ENCODE measurements around the gene ANK2. TPM values are rescaled to one million over a fixed set of nuclear protein-coding genes. Genes with fewer than 3 reads are reported as not detected.

The ANK2 gene
- total RNA-seq, 1 donor from 2014 or later = 14.0 TPM

DNA sequence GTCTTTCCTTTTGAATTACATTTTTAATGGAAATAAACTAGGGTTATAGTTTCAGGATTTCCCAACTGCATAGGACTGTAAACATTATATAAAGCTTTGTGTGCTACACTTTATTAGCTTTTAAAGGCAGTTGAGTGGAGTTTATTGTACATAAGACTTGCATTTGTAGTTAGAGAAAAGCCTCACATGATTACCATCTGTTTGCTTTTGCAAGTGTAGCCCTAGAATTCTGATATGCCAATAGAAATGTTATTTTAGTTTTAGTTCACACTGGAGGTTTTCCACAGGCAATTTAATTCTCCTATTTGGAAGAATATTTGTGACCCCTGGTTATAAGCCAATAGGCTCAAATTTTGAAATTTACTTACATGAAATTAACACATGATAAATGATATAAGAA lies 41.3 kb upstream of the ANK2 start:
- no peak overlapping the region for H3K27ac ChIP-seq
- intact Hi-C loops (cut with DNase I) = no loop called here
- DNase-seq = no peak
- H3K4me3 ChIP-seq = no peak overlapping the region
- H3K27me3 ChIP-seq (ENCODE audit: low read depth) = no peaks in the 10 kb centered on the region
- TF ChIP-seq, protein P1, sequence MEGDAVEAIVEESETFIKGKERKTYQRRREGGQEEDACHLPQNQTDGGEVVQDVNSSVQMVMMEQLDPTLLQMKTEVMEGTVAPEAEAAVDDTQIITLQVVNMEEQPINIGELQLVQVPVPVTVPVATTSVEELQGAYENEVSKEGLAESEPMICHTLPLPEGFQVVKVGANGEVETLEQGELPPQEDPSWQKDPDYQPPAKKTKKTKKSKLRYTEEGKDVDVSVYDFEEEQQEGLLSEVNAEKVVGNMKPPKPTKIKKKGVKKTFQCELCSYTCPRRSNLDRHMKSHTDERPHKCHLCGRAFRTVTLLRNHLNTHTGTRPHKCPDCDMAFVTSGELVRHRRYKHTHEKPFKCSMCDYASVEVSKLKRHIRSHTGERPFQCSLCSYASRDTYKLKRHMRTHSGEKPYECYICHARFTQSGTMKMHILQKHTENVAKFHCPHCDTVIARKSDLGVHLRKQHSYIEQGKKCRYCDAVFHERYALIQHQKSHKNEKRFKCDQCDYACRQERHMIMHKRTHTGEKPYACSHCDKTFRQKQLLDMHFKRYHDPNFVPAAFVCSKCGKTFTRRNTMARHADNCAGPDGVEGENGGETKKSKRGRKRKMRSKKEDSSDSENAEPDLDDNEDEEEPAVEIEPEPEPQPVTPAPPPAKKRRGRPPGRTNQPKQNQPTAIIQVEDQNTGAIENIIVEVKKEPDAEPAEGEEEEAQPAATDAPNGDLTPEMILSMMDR (IDR thresholded peaks at IDR 0.05) = no peak
- no peaks in the 10 kb centered on the region for H3K36me3 ChIP-seq
- no peaks in the 10 kb centered on the region for H3K9me3 ChIP-seq
- no peaks in the 10 kb centered on the region for H3K4me1 ChIP-seq
- ATAC-seq = no peak

DNA sequence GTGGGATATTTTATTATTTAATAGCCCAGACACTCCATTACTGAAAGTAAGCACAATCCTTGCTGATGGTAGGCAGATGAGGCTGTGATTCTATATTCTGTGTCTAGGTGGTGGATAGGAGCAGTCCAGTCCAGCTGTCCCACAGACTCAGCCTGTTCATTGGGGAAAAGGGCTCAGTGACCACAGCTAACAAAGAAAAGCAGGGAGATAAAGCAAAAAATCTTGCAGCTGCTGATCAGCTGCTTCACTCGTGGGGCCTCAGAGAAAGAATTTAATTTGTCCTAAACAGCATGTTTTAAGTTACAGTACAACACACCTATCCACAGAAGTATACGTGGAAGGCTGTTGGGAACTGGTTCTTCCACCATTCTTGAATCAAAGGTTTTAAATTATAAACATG lies 40.7 kb upstream of the ANK2 start:
- TF ChIP-seq, protein P1 (IDR thresholded peaks at IDR 0.05) = no peak
- Histone ChIP-seq H3K4me1 (no peaks in the 10 kb centered on the region), H3K9me3 (no peaks in the 10 kb centered on the region), H3K4me3 (no peak overlapping the region), H3K27ac (no peak overlapping the region), H3K36me3 (no peaks in the 10 kb centered on the region), H3K27me3 (ENCODE audit: low read depth) (no peaks in the 10 kb centered on the region)
- DNase-seq = no peak
- no peak for ATAC-seq
- intact Hi-C loops (cut with DNase I) = no loop called here

DNA sequence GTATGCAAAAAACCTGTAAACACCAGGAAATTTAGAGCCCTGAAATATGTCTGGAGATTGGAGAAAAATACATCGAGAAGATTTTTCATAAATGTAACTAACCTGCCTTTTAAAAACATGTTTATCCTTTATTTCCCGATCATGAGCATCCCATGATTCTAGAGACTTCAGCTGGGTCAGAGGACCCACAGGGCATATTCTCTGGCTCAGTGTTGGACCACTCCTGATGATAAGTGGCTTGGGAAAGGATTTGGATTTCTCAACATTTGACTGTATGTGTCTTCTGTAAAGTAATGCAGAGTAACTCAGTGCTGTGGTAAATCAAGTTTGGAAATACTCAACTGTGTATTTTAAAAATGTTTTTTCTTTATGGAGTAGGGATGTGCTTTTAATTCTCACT lies 40.0 kb upstream of the ANK2 start:
- Histone ChIP-seq H3K36me3 (no peaks in the 10 kb centered on the region), H3K27me3 (ENCODE audit: low read depth) (no peaks in the 10 kb centered on the region), H3K27ac (no peak overlapping the region), H3K9me3 (no peaks in the 10 kb centered on the region), H3K4me1 (no peaks in the 10 kb centered on the region), H3K4me3 (no peak overlapping the region)
- intact Hi-C loops (cut with DNase I) = no loop called here
- TF ChIP-seq, protein P1 (IDR thresholded peaks at IDR 0.05) = no peak
- ATAC-seq = no peak
- no peak for DNase-seq

DNA sequence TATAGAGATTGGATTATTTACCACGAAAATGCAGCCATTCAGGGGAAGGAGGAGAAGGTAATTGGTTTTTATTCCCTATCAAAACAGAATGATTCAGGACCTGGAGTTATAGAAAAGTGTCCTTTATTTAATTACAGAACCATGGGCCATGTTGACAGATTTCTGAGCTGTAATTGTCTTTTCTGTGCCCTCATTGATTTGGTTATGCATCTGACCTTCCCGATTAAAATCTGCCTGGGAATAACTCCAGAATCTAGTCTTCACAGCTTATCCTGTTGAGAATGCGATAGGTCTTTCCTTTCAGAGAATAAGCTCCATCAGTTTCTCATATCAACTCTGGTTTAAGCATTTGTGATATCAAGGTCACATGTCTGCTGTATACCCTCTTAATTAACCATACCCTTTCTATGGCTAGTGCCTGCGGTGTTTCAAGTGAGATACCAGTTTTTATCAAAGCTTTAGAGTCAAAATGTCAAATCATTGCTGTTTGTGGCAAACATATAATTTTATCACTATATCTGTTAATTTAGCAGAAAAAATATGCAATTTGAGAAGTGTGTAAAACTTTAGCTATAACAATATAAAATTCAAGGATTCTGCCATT lies 37.2 kb upstream of the ANK2 start:
- H3K4me3 ChIP-seq = no peak overlapping the region
- H3K27ac ChIP-seq = no peak overlapping the region
- DNase-seq = no peak
- ATAC-seq = no peak
- intact Hi-C loops (cut with DNase I) = no loop called here
- H3K36me3 ChIP-seq = no peaks in the 10 kb centered on the region
- no peaks in the 10 kb centered on the region for H3K27me3 ChIP-seq (ENCODE audit: low read depth)
- H3K4me1 ChIP-seq = no peaks in the 10 kb centered on the region
- TF ChIP-seq, protein P1 (IDR thresholded peaks at IDR 0.05) = no peak
- no peaks in the 10 kb centered on the region for H3K9me3 ChIP-seq

GRCh38 chr4:113012786-113013185 lies 36.7 kb upstream of the ANK2 start:
- H3K4me1 ChIP-seq = no peaks in the 10 kb centered on the region
- TF ChIP-seq, protein P1 (IDR thresholded peaks at IDR 0.05) = no peak
- DNase-seq (no peak), ATAC-seq (no peak)
- no peak overlapping the region for H3K4me3 ChIP-seq
- no peaks in the 10 kb centered on the region for H3K9me3 ChIP-seq
- no peak overlapping the region for H3K27ac ChIP-seq
- intact Hi-C loops (cut with DNase I) = no loop called here
- no peaks in the 10 kb centered on the region for H3K36me3 ChIP-seq
- no peaks in the 10 kb centered on the region for H3K27me3 ChIP-seq (ENCODE audit: low read depth)
